ENCODE results near the gene VAC14. TPM values are rescaled to one million over a fixed set of nuclear protein-coding genes. Genes with fewer than 3 reads are reported as not detected.

VAC14 gene
- total RNA-seq, 4 donors from 2014 or later = 18.6 to 32.2 (median 25.9) TPM

- Histone ChIP-seq H3K4me3 (no peak overlapping the region), H3K27ac (no peak overlapping the region), H3K9me3 (no peaks in the 10 kb centered on the region), H3K36me3 (peaks cover 0 to 28% (median 2%) of the 10 kb centered on the region in 3 donors), H3K4me1 (peaks cover 0 to 12% (median 0%) of the 10 kb centered on the region in 3 donors), H3K27me3 (no peaks in the 10 kb centered on the region)
- TF ChIP-seq POLR2A (IDR thresholded peaks at IDR 0.05) (no peak), CTCF (IDR thresholded peaks at IDR 0.05) (no peak)
- DNase-seq = no peak
- intact Hi-C loops (cut with DNase I) = no loop called here
- WGBS, 2 donors = 81 to 86% methylated on average over 3 to 7 of the region's 8 CpGs
These were observed 10.1 kb downstream of the VAC14 start for GRCh38 chr16:70790815-70791214.

- no peak for TF ChIP-seq CTCF (IDR thresholded peaks at IDR 0.05)
- TF ChIP-seq POLR2A (IDR thresholded peaks at IDR 0.05) = no peak
- no peaks in the 10 kb centered on the region for H3K9me3 ChIP-seq
- no peak overlapping the region for H3K27ac ChIP-seq
- intact Hi-C loops (cut with DNase I) = no loop called here
- no peaks in the 10 kb centered on the region for H3K27me3 ChIP-seq
- 80 to 81% methylated on average over 7 to 13 of the region's 16 CpGs for WGBS, 2 donors
- no peak overlapping the region for H3K4me3 ChIP-seq
- peaks cover 0 to 12% (median 0%) of the 10 kb centered on the region in 3 donors for H3K4me1 ChIP-seq
- DNase-seq = no peak
- H3K36me3 ChIP-seq = peaks cover 5 to 38% (median 12%) of the 10 kb centered on the region in 3 donors
These were observed 11.1 kb downstream of the VAC14 start for GRCh38 chr16:70789595-70790447.

- H3K9me3 ChIP-seq = no peaks in the 10 kb centered on the region
- TF ChIP-seq CTCF (IDR thresholded peaks at IDR 0.05) (no peak), POLR2A (IDR thresholded peaks at IDR 0.05) (no peak)
- DNase-seq = no peak
- H3K27ac ChIP-seq = no peak overlapping the region
- peaks cover 11 to 47% (median 17%) of the 10 kb centered on the region in 3 donors for H3K36me3 ChIP-seq
- peaks cover 0 to 12% (median 0%) of the 10 kb centered on the region in 3 donors for H3K4me1 ChIP-seq
- H3K4me3 ChIP-seq = no peak overlapping the region
- intact Hi-C loops (cut with DNase I) = no loop called here
- 79 to 84% methylated on average over 14 to 17 of the region's 18 CpGs for WGBS, 2 donors
- no peaks in the 10 kb centered on the region for H3K27me3 ChIP-seq
These were observed 12.0 kb downstream of the VAC14 start for GRCh38 chr16:70788668-70789594.

GRCh38 chr16:70786020-70786755 is 14.8 kb downstream of the VAC14 start:
- 82% methylated on average over 8 of the region's 19 CpGs for WGBS, 2 donors
- no peak overlapping the region for H3K27ac ChIP-seq
- no peaks in the 10 kb centered on the region for H3K9me3 ChIP-seq
- H3K4me3 ChIP-seq = no peak overlapping the region
- peaks cover 0 to 12% (median 0%) of the 10 kb centered on the region in 3 donors for H3K4me1 ChIP-seq
- no peak for DNase-seq
- intact Hi-C loops (cut with DNase I) = no loop called here
- TF ChIP-seq CTCF (IDR thresholded peaks at IDR 0.05) (no peak), POLR2A (IDR thresholded peaks at IDR 0.05) (no peak)
- peaks cover 33 to 70% (median 44%) of the 10 kb centered on the region in 3 donors for H3K36me3 ChIP-seq
- H3K27me3 ChIP-seq = no peaks in the 10 kb centered on the region

All from esophagus squamous epithelium (tissue), 5 donors.